CD14-positive monocyte (primary cell): Measurements from ENCODE around the gene CT47C1. TPM values are rescaled to one million over a fixed set of nuclear protein-coding genes. Genes with fewer than 3 reads are reported as not detected.

Experiments
- DNase-seq, 3 donors: peaks; one replicate each; pipeline ENCODE4 v3.0.0-alpha.2; 2011 to 2022
- H2AFZ ChIP-seq: 2 replicates; pipeline ENCODE4 v1.6.0; 2012; ENCODE audit warnings: mild to moderate bottlenecking, low read depth, low read length, inconsistent platforms; ENCODE audit not compliant: insufficient read depth, poor library complexity, severe bottlenecking
- H3K27ac ChIP-seq, 2 donors: 1 replicate in 1 of 2; 2 replicates in 1 of 2; pipeline ENCODE4 v1.5.1; 2012 to 2013; ENCODE audit warnings: low read length in 2 of 2, control low read depth in 1 of 2, inconsistent platforms in 1 of 2, low read depth in 1 of 2, mild to moderate bottlenecking in 1 of 2
- H3K27me3 ChIP-seq, 2 donors: one replicate each; pipeline versions ENCODE4 v1.6.0 to v1.6.1; 2011 to 2013; ENCODE audit warnings: low read length in 2 of 2; ENCODE audit not compliant: control insufficient read depth in 2 of 2, insufficient read depth in 2 of 2
- H3K36me3 ChIP-seq, 2 donors: replicated peaks in 1 of 2; 1 replicate in 1 of 2; 2 replicates in 1 of 2; pipeline versions ENCODE4 v1.5.1 to v1.6.1; 2012 to 2013; ENCODE audit warnings: low read length in 2 of 2, control low read depth in 1 of 2, inconsistent platforms in 1 of 2, mild to moderate bottlenecking in 1 of 2; ENCODE audit not compliant: insufficient read depth in 2 of 2, control insufficient read depth in 1 of 2
- H3K4me1 ChIP-seq, 2 donors: 1 replicate in 1 of 2; 2 replicates in 1 of 2; pipeline versions ENCODE4 v1.5.1 to v1.6.1; 2012 to 2013; ENCODE audit warnings: low read length in 2 of 2, control low read depth in 1 of 2, inconsistent platforms in 1 of 2, mild to moderate bottlenecking in 1 of 2, moderate library complexity in 1 of 2; ENCODE audit not compliant: insufficient read depth in 2 of 2, control insufficient read depth in 1 of 2
- H3K4me2 ChIP-seq: replicated peaks from 2 replicates; pipeline ENCODE3; 2012; ENCODE audit warnings: low read length, moderate library complexity, mild to moderate bottlenecking; ENCODE audit not compliant: poor library complexity, severe bottlenecking; ENCODE audit errors: extremely low read depth
- H3K4me3 ChIP-seq, 3 experiments: fragments of 200-600 bp in 1 of 3; sonication (generic) in 1 of 3; replicated peaks in 1 of 3; 1 replicate in 2 of 3; 2 replicates in 1 of 3; pipeline ENCODE4 v1.5.1; 2011 to 2013; ENCODE audit warnings: low read length in 3 of 3, mild to moderate bottlenecking in 3 of 3, control low read depth in 2 of 3, low read depth in 2 of 3, inconsistent platforms in 1 of 3, moderate library complexity in 1 of 3
- H3K79me2 ChIP-seq: 2 replicates; pipeline ENCODE4 v1.6.0; 2012; ENCODE audit warnings: mild to moderate bottlenecking, control low read depth, inconsistent platforms, low read length, moderate library complexity; ENCODE audit not compliant: insufficient read depth
- H3K9ac ChIP-seq: 2 replicates; pipeline ENCODE4 v1.6.0; 2017; ENCODE audit warnings: low read length, mild to moderate bottlenecking; ENCODE audit not compliant: insufficient read depth, poor library complexity, severe bottlenecking
- H3K9me3 ChIP-seq, 2 donors: replicated peaks in 1 of 2; 1 replicate in 1 of 2; 2 replicates in 1 of 2; pipeline versions ENCODE4 v1.5.1 to v1.6.1; 2012 to 2013; ENCODE audit warnings: low read length in 2 of 2, control low read depth in 1 of 2; ENCODE audit not compliant: control insufficient read depth in 1 of 2, insufficient read depth in 1 of 2
- H4K20me1 ChIP-seq: 2 replicates; pipeline ENCODE4 v1.6.0; 2012; ENCODE audit warnings: mild to moderate bottlenecking, low read length, control low read depth, moderate library complexity; ENCODE audit not compliant: insufficient read depth
- H3K27ac Mint-ChIP-seq, 7 donors: one replicate each; pipeline ENCODE4 v1.8.0; 2020; ENCODE audit warnings: mild to moderate bottlenecking in 7 of 7, mixed read lengths in 7 of 7, moderate library complexity in 6 of 7, inconsistent platforms in 2 of 7
- H3K27me3 Mint-ChIP-seq, 3 donors: one replicate each; pipeline ENCODE4 v1.8.0; 2021 to 2022; ENCODE audit warnings: low read depth in 3 of 3, mild to moderate bottlenecking in 3 of 3, mixed read lengths in 3 of 3, moderate library complexity in 3 of 3, inconsistent platforms in 1 of 3
- H3K36me3 Mint-ChIP-seq, 2 donors: one replicate each; pipeline ENCODE4 v1.8.0; 2020; ENCODE audit warnings: mixed read lengths in 2 of 2, inconsistent platforms in 1 of 2, mild to moderate bottlenecking in 1 of 2
- H3K4me1 Mint-ChIP-seq: one replicate; pipeline ENCODE4 v1.8.0; 2020; ENCODE audit warnings: mild to moderate bottlenecking, mixed read lengths
- H3K4me3 Mint-ChIP-seq, 2 donors: one replicate each; pipeline ENCODE4 v1.8.0; 2020; ENCODE audit warnings: mild to moderate bottlenecking in 2 of 2, mixed read lengths in 2 of 2, moderate library complexity in 1 of 2
- H3K9me3 Mint-ChIP-seq, 7 donors: one replicate each; pipeline ENCODE4 v1.8.0; 2020 to 2022; ENCODE audit warnings: mixed read lengths in 7 of 7, mild to moderate bottlenecking in 6 of 7, moderate library complexity in 6 of 7, inconsistent platforms in 2 of 7
- CTCF ChIP-seq: fragments of 200-600 bp; IDR thresholded peaks from one replicate; pipeline ENCODE4 v1.8.0; 2022; ENCODE audit warnings: antibody characterized with exemption, mild to moderate bottlenecking
- WGBS: methylation state at CpG from one replicate; pipeline ENCODE4 v1.1.5; 2013; ENCODE audit warnings: missing lambda C conversion rate; ENCODE audit not compliant: insufficient coverage; 5-methylcytosine and 5-hydroxymethylcytosine counted together
- intact Hi-C, 2 donors: fragments of 100-400 bp; cut with micrococcal nuclease; formaldehyde crosslinking; loops; one replicate each; pipeline versions ENCODE4 v1.15.0 to v1.15.1; 2023
- polyA plus RNA-seq, 3 donors: library from polyadenylated mRNA; depleted of rRNA in 1 of 3; unstranded in 2 of 3; stranded (reverse) in 1 of 3; fragments of 300-500 nt in 2 of 3; fragments of >200 nt in 1 of 3; fragmentation: Illumina TruSeq in 2 of 3; gene quantifications; 1 replicate in 2 of 3; 2 replicates in 1 of 3; pipeline ENCODE4 v1.2.3, GENCODE V29; 2012 to 2021

The CT47C1 gene
- polyA plus RNA-seq, 3 donors = not detected

GRCh38 chrX:119045884-119046283 lies 26.9 kb upstream of the CT47C1 start:
- H3K4me3 ChIP-seq = no peak overlapping the region
- WGBS = no CpG with 5 or more reads among the region's 2 CpGs
- no peak overlapping the region for H3K9ac ChIP-seq
- Mint-ChIP-seq H3K27ac (peak overlapping the region in 2 of 7 donors; percentile 11 to 19), H3K9me3 (peaks cover 0 to 2% (median 0%) of the 10 kb centered on the region in 7 donors), H3K27me3 (peaks cover 4 to 15% (median 4%) of the 10 kb centered on the region in 3 donors), H3K4me1 (peaks cover 4% of the 10 kb centered on the region), H3K4me3 (no peak overlapping the region), H3K36me3 (no peaks in the 10 kb centered on the region)
- H3K4me1 ChIP-seq = no peaks in the 10 kb centered on the region
- H4K20me1 ChIP-seq = no peaks in the 10 kb centered on the region
- no peak for TF ChIP-seq CTCF
- no peak for DNase-seq
- no peak overlapping the region for H2AFZ ChIP-seq
- no peaks in the 10 kb centered on the region for H3K36me3 ChIP-seq
- H3K27me3 ChIP-seq = no peaks in the 10 kb centered on the region
- no peak overlapping the region for H3K4me2 ChIP-seq
- no peaks in the 10 kb centered on the region for H3K79me2 ChIP-seq
- no peaks in the 10 kb centered on the region for H3K9me3 ChIP-seq
- intact Hi-C loops = no loop called here
- H3K27ac ChIP-seq = no peak overlapping the region

- Mint-ChIP-seq H3K27me3 (peaks cover 0 to 9% (median 3%) of the 10 kb centered on the region in 3 donors), H3K27ac (no peak overlapping the region), H3K4me3 (no peak overlapping the region), H3K36me3 (no peaks in the 10 kb centered on the region), H3K4me1 (no peaks in the 10 kb centered on the region), H3K9me3 (peaks cover 0 to 2% (median 0%) of the 10 kb centered on the region in 7 donors)
- H3K27ac ChIP-seq = no peak overlapping the region
- intact Hi-C loops = no loop called here
- H3K79me2 ChIP-seq = no peaks in the 10 kb centered on the region
- H3K9me3 ChIP-seq = no peaks in the 10 kb centered on the region
- no peak overlapping the region for H3K4me2 ChIP-seq
- TF ChIP-seq CTCF = no peak
- WGBS = 100% methylated on average over 1 of the region's 2 CpGs
- no peaks in the 10 kb centered on the region for H3K36me3 ChIP-seq
- H3K4me1 ChIP-seq = no peaks in the 10 kb centered on the region
- no peak overlapping the region for H2AFZ ChIP-seq
- H3K27me3 ChIP-seq = no peaks in the 10 kb centered on the region
- no peak overlapping the region for H3K4me3 ChIP-seq
- no peaks in the 10 kb centered on the region for H4K20me1 ChIP-seq
- no peak overlapping the region for H3K9ac ChIP-seq
- DNase-seq = no peak
These were observed 17.1 kb upstream of the CT47C1 start for GRCh38 chrX:119055687-119056086.
